WTC11 (cell line): ENCODE data around the gene SMPD2.

Experiments
- ATF3 ChIP-seq: sonication (generic); formaldehyde crosslinking; conservative IDR thresholded peaks from 2 replicates; pipeline ENCODE4 v1.8.1; 2022; ENCODE audit warnings: mild to moderate bottlenecking, missing genetic modification reagents
- FOXJ3 ChIP-seq: sonication (generic); formaldehyde crosslinking; IDR thresholded peaks from 2 replicates; pipeline ENCODE4 v1.9.0; 2021; ENCODE audit warnings: missing genetic modification reagents, mild to moderate bottlenecking, borderline replicate concordance
- MAX ChIP-seq: sonication (generic); formaldehyde crosslinking; IDR thresholded peaks from 2 replicates; pipeline ENCODE4 v1.8.0; 2022; ENCODE audit warnings: mild to moderate bottlenecking, missing genetic modification reagents
- SMAD4 ChIP-seq: sonication (generic); formaldehyde crosslinking; IDR thresholded peaks from 2 replicates; pipeline ENCODE4 v1.8.0; 2022; ENCODE audit warnings: mild to moderate bottlenecking, missing genetic modification reagents
- TF ChIP-seq, protein P1 (sequence below): fragments of 200-600 bp; IDR thresholded peaks from 2 replicates; pipeline ENCODE4 v1.8.0; 2022; ENCODE audit warnings: antibody characterized with exemption

DNA sequence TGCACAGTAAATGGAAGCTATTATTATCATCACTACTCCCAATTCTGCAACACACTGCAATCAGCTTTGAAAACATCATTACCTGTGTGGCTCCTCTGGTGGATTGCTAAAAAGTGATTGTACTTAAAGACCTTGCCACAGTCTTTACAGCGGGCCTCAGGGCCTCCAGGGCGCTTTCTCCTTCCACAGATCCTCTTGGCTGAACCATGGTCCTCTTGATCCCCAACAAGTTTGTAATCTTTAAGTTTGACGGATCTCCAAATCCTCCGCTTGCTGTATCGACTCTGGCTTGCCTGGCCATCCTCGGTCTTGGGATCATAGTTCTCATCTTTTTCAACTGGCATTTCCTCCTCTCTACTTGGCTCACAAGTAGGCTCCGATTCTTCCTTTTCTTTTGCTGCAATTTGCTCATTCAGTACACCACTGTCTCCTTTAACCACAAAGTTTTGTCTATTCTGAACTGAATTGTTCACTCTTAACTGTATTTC is 40.5 kb downstream of the SMPD2 start:
- TF ChIP-seq, protein P1, sequence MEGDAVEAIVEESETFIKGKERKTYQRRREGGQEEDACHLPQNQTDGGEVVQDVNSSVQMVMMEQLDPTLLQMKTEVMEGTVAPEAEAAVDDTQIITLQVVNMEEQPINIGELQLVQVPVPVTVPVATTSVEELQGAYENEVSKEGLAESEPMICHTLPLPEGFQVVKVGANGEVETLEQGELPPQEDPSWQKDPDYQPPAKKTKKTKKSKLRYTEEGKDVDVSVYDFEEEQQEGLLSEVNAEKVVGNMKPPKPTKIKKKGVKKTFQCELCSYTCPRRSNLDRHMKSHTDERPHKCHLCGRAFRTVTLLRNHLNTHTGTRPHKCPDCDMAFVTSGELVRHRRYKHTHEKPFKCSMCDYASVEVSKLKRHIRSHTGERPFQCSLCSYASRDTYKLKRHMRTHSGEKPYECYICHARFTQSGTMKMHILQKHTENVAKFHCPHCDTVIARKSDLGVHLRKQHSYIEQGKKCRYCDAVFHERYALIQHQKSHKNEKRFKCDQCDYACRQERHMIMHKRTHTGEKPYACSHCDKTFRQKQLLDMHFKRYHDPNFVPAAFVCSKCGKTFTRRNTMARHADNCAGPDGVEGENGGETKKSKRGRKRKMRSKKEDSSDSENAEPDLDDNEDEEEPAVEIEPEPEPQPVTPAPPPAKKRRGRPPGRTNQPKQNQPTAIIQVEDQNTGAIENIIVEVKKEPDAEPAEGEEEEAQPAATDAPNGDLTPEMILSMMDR: no peak
- TF ChIP-seq ATF3 (CRISPR knock-in tag): no peak
- TF ChIP-seq MAX (CRISPR knock-in tag): no peak
- no peak for TF ChIP-seq SMAD4 (CRISPR knock-in tag)
- TF ChIP-seq FOXJ3: no peak
